Measurements from ENCODE around the gene ZIC3. TPM values are rescaled to one million over a fixed set of nuclear protein-coding genes. Genes with fewer than 3 reads are reported as not detected.

The ZIC3 gene
- polyA plus RNA-seq, 2 of the 4 experiments (the other 2 are of a cell fraction): not detected

DNA sequence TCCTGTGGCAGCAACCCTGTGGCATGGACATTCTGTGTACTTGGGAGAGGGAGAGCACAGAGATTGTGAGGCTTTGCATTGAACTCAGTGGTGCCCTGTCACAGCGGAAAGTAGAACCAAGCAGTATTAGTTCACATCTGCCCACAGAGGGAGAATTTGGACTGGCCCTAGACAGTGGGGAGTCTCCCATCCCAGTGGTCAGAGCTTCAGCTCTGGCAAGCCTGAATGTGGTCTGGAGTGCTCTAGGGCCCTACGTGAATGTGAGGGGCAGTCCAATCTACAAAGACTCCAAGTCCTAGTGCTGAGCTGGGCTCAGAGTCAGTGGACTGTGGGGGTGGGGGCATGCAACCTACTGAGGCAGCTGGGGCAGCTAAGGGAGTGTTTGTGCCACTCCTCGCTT lies 34.8 kb downstream of the ZIC3 start:
- 67% methylated on average over 1 of the region's 3 CpGs for WGBS (ENCODE audit: missing lambda C conversion rate)
- Histone ChIP-seq H3K4me2 (no peak overlapping the region), H3K4me3 (no peak overlapping the region), H3K27ac (no peak overlapping the region), H3K9me3 (no peaks in the 10 kb centered on the region), H3K4me1 (no peaks in the 10 kb centered on the region)
- FAIRE-seq (no peak), ATAC-seq (no peak), DNase-seq (ENCODE audit: low read depth in 1 of 2, low spot score in 1 of 2) (no peak)
- POLR2A ChIA-PET: no interaction called here
- CTCF ChIA-PET: no interaction called here
- TF ChIP-seq, protein P1, sequence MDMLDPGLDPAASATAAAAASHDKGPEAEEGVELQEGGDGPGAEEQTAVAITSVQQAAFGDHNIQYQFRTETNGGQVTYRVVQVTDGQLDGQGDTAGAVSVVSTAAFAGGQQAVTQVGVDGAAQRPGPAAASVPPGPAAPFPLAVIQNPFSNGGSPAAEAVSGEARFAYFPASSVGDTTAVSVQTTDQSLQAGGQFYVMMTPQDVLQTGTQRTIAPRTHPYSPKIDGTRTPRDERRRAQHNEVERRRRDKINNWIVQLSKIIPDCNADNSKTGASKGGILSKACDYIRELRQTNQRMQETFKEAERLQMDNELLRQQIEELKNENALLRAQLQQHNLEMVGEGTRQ (IDR thresholded peaks at IDR 0.05): no peak
- TF ChIP-seq, protein P2, sequence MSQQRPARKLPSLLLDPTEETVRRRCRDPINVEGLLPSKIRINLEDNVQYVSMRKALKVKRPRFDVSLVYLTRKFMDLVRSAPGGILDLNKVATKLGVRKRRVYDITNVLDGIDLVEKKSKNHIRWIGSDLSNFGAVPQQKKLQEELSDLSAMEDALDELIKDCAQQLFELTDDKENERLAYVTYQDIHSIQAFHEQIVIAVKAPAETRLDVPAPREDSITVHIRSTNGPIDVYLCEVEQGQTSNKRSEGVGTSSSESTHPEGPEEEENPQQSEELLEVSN (IDR thresholded peaks at IDR 0.05; ENCODE audit: borderline replicate concordance, low read depth): no peak
- no peak for TF ChIP-seq RFX5 (IDR thresholded peaks at IDR 0.05)
- TF ChIP-seq ZFP36 (IDR thresholded peaks at IDR 0.05; ENCODE audit: borderline replicate concordance, partially characterized antibody): no peak
- TF ChIP-seq RARB (CRISPR knock-in tag; IDR thresholded peaks at IDR 0.05): no peak
- no peak for TF ChIP-seq HOXB5 (CRISPR knock-in tag; IDR thresholded peaks at IDR 0.05)
- TF ChIP-seq ZSCAN20 (CRISPR knock-in tag; IDR thresholded peaks at IDR 0.05): no peak
- no peak for TF ChIP-seq POLR2A (IDR thresholded peaks at IDR 0.05; ENCODE audit: low read length)
- TF ChIP-seq, protein P3, sequence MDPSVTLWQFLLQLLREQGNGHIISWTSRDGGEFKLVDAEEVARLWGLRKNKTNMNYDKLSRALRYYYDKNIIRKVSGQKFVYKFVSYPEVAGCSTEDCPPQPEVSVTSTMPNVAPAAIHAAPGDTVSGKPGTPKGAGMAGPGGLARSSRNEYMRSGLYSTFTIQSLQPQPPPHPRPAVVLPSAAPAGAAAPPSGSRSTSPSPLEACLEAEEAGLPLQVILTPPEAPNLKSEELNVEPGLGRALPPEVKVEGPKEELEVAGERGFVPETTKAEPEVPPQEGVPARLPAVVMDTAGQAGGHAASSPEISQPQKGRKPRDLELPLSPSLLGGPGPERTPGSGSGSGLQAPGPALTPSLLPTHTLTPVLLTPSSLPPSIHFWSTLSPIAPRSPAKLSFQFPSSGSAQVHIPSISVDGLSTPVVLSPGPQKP (IDR thresholded peaks at IDR 0.05; ENCODE audit: low read depth, low read length): no peak
- TF ChIP-seq CHD4 (IDR thresholded peaks at IDR 0.05; ENCODE audit: borderline replicate concordance): no peak
- TF ChIP-seq HEYL (CRISPR knock-in tag; IDR thresholded peaks at IDR 0.05): no peak
- no peak for TF ChIP-seq KDM5A (IDR thresholded peaks at IDR 0.05)
- no peak for TF ChIP-seq POLR2AphosphoS2 (conservative IDR thresholded peaks at IDR 0.05; ENCODE audit: low read length)
- TF ChIP-seq, protein P4, sequence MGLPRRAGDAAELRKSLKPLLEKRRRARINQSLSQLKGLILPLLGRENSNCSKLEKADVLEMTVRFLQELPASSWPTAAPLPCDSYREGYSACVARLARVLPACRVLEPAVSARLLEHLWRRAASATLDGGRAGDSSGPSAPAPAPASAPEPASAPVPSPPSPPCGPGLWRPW (IDR thresholded peaks at IDR 0.05): no peak
- TF ChIP-seq SREBF2 (IDR thresholded peaks at IDR 0.05): no peak

Small RNA genes within 50 kb of the gene (small RNA-seq; reads per million reads assigned to genes)
- gene RN7SL325P: 0 reads per million in 6 experiments

Data from A549 (cell line).